GM19468 (cell line): ENCODE results near the gene RAB13.

Source experiments
- ATAC-seq: cut with Tn5 transposase; IDR thresholded peaks from one replicate; pipeline ENCODE4 v1.9.1; 2021; ENCODE audit warnings: mild to moderate bottlenecking, moderate library complexity, moderate number of reproducible peaks; ENCODE audit not compliant: unreplicated experiment; ENCODE audit errors: extremely low read depth

Gene RAB13

GRCh38 chr1:153937331-153937730 is 48.8 kb downstream of the RAB13 start:
- ATAC-seq, result no peak

- ATAC-seq, result no peak
Measured at GRCh38 chr1:153936011-153936802, 49.9 kb downstream of the RAB13 start.

DNA sequence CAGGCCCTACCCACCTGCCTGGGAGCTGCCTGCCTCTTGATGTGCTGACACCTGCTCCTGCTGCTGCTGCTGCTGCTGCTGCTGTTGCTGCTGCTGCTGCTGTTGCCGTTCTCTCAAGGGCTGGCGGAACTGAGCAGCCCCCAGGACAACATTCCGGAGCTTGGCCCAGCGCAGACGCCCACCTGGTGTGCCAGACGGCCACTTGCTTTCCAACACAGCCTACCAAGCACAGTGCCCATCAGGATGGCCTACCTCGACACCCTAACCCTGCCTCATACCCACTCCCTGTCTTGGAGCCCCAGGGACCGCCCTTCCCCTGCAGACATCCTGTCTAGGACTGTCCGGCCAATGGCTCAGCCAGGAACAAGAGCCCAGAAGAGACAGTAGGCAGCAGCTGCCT is 51.4 kb downstream of the RAB13 start:
- ATAC-seq, result no peak

DNA sequence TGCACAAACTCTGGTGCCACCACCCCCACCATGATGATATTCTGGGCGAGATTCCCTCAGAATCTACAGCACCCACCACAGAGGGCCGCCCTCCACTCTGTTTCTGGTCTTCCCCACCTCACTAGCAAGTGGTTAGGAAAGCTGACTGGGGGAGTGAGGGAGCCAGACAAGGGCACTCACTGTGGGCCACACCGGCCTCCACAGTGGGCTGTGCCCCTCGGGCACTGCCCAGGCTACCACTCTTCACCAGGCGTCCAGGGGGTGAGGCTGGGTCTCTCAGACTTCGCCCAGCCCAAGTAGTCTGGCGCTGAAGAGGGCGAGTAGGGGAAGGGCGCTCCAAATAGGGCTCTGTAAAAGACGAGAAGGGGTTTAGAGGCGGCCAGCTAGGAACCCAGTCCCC is 52.2 kb downstream of the RAB13 start:
- ATAC-seq, result no peak

DNA sequence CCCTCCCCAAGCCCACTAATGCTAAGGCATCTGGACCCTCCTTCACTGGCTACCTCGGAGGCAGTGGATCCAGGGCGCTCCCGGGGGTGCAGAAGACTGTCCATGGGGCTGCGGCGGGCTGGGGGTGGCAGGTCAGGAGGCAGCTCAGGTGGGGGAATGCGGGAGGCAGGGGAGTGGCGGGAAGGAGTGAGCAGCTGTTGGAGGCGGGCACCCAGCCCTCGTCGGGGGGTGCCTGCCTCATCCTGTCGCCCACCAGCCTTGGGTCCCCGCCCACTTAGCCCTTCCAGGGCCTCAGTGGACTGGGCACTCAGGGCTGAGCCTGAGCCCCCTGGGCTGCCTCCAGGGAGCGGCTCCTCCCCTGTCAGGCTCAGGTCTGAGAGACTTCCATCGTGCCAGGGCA is 52.7 kb downstream of the RAB13 start:
- no peak for ATAC-seq

DNA sequence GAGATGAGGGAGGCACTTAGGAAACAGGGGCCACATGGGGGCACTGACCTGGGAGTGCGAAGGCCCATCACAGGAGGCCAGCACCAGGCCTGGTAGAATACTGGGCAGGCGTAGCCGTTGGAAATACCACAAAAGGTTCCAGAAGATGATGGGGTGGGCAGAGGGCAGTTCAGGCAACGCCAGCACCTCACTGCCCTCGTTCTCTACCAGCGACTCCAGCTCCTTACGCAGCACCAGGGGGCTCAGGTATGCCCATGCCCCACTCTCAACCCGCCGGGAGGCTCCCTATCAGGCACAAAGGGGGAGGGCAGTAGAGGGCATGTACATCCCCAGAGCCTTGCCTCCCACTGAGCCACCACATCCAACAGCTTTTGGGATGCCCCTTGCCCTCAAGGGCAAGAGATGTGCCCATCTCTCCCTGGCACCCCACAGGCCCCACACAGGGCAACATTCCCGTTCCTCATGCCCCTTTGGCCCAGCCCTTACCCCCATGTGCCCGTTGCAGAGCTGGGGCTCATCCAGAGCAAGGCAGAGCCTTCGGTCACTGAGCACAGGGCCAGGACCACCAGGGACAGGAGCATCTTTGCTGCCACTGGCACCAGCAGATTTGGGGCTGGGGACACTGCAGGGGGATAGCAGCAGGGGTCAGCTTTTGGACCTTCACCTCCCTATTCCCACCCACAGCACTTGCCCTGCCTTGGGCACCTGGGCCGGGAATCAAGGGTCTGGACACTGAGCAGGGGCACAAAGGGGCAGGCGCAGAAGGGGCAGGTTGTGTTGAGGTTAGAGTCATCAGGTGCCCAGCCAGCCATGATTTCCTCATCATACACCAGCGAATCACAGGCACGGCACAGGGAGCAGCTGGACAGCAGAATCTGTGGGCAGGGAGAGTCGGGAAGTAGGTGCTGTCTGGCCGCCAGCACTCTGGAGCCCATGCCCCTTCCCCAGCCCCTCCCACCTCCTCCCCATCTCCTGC is 53.7 kb downstream of the RAB13 start:
- no peak for ATAC-seq
